ENCODE measurements around the gene CAPN15. TPM values are rescaled to one million over a fixed set of nuclear protein-coding genes. Genes with fewer than 3 reads are reported as not detected.

CAPN15 gene
- total and polyA plus RNA-seq, 9 of the 15 experiments (the other 6 are each of a cell fraction or from before 2014, with no cell fraction given), result 0.62 to 111 (median 14.2) TPM

DNA sequence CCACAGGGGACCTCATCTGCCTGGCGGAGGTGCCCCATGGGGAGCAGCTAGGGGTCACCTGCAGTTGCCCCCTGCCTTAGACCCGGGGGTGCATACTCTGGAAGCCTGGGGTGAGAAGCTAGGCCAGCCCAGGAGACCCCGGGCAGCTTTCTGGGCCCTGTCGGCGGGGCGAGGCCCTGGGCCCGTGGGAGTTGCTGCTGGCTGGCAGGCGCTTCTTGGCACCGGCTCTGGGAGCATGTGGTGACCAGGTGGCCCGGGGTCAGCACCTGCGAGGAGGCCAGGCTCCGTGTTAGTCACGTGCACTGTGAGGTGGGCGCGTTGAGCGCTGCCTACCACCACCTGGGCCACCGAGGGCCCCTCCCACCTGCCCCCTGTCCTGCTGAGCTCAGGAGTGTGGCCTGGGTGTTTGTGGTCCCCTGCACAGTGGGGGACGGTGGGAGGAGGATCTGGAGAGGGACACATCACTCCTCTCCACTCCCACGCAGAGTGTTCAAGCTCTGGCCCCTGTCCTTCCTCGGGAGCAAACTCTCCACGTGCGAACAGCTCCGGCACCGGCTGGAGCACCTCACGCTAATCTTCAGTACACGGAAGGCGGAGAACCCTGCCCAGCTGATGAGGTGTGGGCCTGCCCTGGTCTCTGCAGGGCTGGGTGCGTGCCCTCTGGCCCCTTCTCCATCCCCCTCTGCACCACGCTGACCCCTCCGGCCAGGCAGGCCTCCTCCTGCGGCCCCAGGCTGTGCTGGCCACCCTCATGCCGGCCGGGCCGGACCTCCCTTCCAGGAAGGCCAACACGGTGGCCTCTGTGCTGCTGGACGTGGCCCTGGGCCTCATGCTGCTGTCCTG is 48.1 kb downstream of the CAPN15 start:
- Histone ChIP-seq H3K4me1 (replicated peaks in 1 of 2; ENCODE audit: control insufficient read depth in 2 of 2, insufficient read depth in 2 of 2, low read length in 2 of 2) (peaks cover 0 to 90% of the 10 kb centered on the region in 2 experiments; a peak in 4 of 5 replicates), H3K9me3 (replicated peaks; ENCODE audit: control insufficient read depth, insufficient read depth, low read depth, low read length) (no peaks in the 10 kb centered on the region), H3K9ac (ENCODE audit: insufficient read depth in 1 of 2, low read depth in 2 of 2, low read length in 2 of 2) (peak overlapping the region in 1 of 2 experiments; percentile 79; a peak in 1 of 4 replicates), H2AFZ (ENCODE audit: low read depth, low read length) (no peak overlapping the region), H3K4me2 (ENCODE audit: insufficient read depth, low read length) (no peak overlapping the region), H3K4me3 (no peak overlapping the region), H3K9me1 (ENCODE audit: control insufficient read depth, insufficient read depth, low read length) (peaks cover 3% of the 10 kb centered on the region), H3K27me3 (ENCODE audit: control insufficient read depth in 2 of 2, insufficient read depth in 2 of 2, low read length in 2 of 2) (no peaks in the 10 kb centered on the region), H3K27ac (ENCODE audit: extremely low read depth, low read depth, low read length) (no peak overlapping the region), H3K36me3 (ENCODE audit: control insufficient read depth, insufficient read depth, low read length) (peaks cover 26% of the 10 kb centered on the region; the same call in 2 of the 3 replicates), H3K79me2 (ENCODE audit: control insufficient read depth, insufficient read depth, low read length) (peaks cover 16% of the 10 kb centered on the region), H4K20me1 (replicated peaks; ENCODE audit: control insufficient read depth, insufficient read depth, low read length) (peaks cover 9% of the 10 kb centered on the region)
- WGBS (ENCODE audit: insufficient coverage, low coverage, missing lambda C conversion rate), result 84% methylated on average over 25 of the region's 36 CpGs
- FAIRE-seq (no peak), DNase-seq (ENCODE audit: extremely low read depth in 1 of 4, low spot score in 3 of 4) (no peak), ATAC-seq (no peak)
- TF ChIP-seq BACH1 (tag; IDR thresholded peaks at IDR 0.05) (no peak), EP300 (IDR thresholded peaks at IDR 0.05; ENCODE audit: low read length) (no peak), NR2C2 (CRISPR knock-in tag; IDR thresholded peaks at IDR 0.05) (no peak), NR2C2 (tag; IDR thresholded peaks at IDR 0.05) (no peak), NFATC3 (IDR thresholded peaks at IDR 0.05) (no peak), RBFOX2 (IDR thresholded peaks at IDR 0.05; ENCODE audit: low read depth, low read length) (peak; percentile 35), ZNF785 (CRISPR knock-in tag; IDR thresholded peaks at IDR 0.05) (no peak), SPI1 (IDR thresholded peaks at IDR 0.05; ENCODE audit: borderline replicate concordance, low read depth, low read length) (no peak)
- intact Hi-C loops (cut with micrococcal nuclease), result loop anchor here (5.0 kb wide), 1 partner anchor 92 kb away; the partner anchor contains the start of gene RHOT2
- POLR2A ChIA-PET, result interaction anchor here (1.0 to 1.7 kb wide), 3 partner anchors 8 to 55 kb away, joined by 3 to 6 read pairs (median 6); partner anchors contain the start of genes NHLRC4 and WFIKKN1
- CTCF ChIA-PET (ENCODE audit: low intra/inter-chr PET ratio), result no interaction called here
- BruUV-seq (replicated peaks), result no TSS peak
- in situ Hi-C loops (cut with MboI), result loop anchor here (5.0 kb wide), 1 partner anchor 92 kb away; the partner anchor contains the start of gene RHOT2

Data from K562 (cell line).